DOHH2 (cell line): ENCODE results near the gene CCL11.

ENCODE experiments used
- H3F3A ChIP-seq: fragments of 200-600 bp; sonication (generic), shearing (Covaris generic); 2 replicates; pipeline ENCODE4 v1.6.0; 2016; ENCODE audit warnings: antibody characterized with exemption, mild to moderate bottlenecking; ENCODE audit not compliant: control insufficient read depth, insufficient read depth
- H3K27ac ChIP-seq: fragments of 200-600 bp; sonication (generic); 2 replicates; pipeline ENCODE4 v1.5.1; 2014; ENCODE audit warnings: low read depth, mild to moderate bottlenecking, low read length, moderate library complexity
- H3K27me3 ChIP-seq: fragments of 200-600 bp; sonication (generic); 2 replicates; pipeline ENCODE4 v1.6.1; 2014; ENCODE audit warnings: mild to moderate bottlenecking, low read length, mixed read lengths; ENCODE audit not compliant: control insufficient read depth
- H3K36me3 ChIP-seq: fragments of 200-600 bp; sonication (generic); 2 replicates; pipeline ENCODE4 v1.6.1; 2014; ENCODE audit warnings: mild to moderate bottlenecking, low read length, moderate library complexity, mixed read lengths; ENCODE audit not compliant: control insufficient read depth
- H3K4me1 ChIP-seq: fragments of 200-600 bp; sonication (generic); 2 replicates; pipeline ENCODE4 v1.6.1; 2014; ENCODE audit warnings: mild to moderate bottlenecking, low read length, mixed read lengths; ENCODE audit not compliant: control insufficient read depth
- H3K4me2 ChIP-seq: fragments of 200-600 bp; sonication (generic); 2 replicates; pipeline ENCODE4 v1.6.0; 2014; ENCODE audit warnings: mild to moderate bottlenecking, low read length, moderate library complexity
- H3K4me3 ChIP-seq: fragments of 200-600 bp; sonication (generic); 2 replicates; pipeline ENCODE4 v1.5.1; 2014; ENCODE audit warnings: mild to moderate bottlenecking, low read length, mixed read lengths
- H3K79me2 ChIP-seq: fragments of 200-600 bp; sonication (generic); 2 replicates; pipeline ENCODE4 v1.6.1; 2014; ENCODE audit warnings: mild to moderate bottlenecking, low read length, mixed read lengths; ENCODE audit not compliant: control insufficient read depth
- H3K9me2 ChIP-seq: fragments of 200-600 bp; sonication (generic); replicated peaks from 2 replicates; pipeline ENCODE4 v1.6.1; 2014; ENCODE audit warnings: mild to moderate bottlenecking, low read length, mixed read lengths; ENCODE audit not compliant: control insufficient read depth
- H3K9me3 ChIP-seq: fragments of 200-600 bp; sonication (generic); 2 replicates; pipeline ENCODE4 v1.6.1; 2014; ENCODE audit warnings: antibody characterized with exemption, low read length, mixed read lengths; ENCODE audit not compliant: control insufficient read depth, insufficient read depth
- H4K20me1 ChIP-seq: fragments of 200-600 bp; sonication (generic); 2 replicates; pipeline ENCODE4 v1.6.0; 2014; ENCODE audit warnings: low read depth, mild to moderate bottlenecking, antibody characterized with exemption, low read length, moderate library complexity; ENCODE audit not compliant: control insufficient read depth, insufficient read depth
- EZH2phosphoT487 ChIP-seq: fragments of 200-600 bp; sonication (generic); IDR thresholded peaks from 2 replicates; pipeline ENCODE4 v1.6.1; 2017; ENCODE audit warnings: borderline replicate concordance, mild to moderate bottlenecking, antibody characterized with exemption, low read length, moderate library complexity, mixed read lengths
- TF ChIP-seq, protein P1 (sequence below): fragments of 200-600 bp; sonication (generic); IDR thresholded peaks from one replicate; pipeline ENCODE4 v1.5.1; 2014; ENCODE audit warnings: antibody characterized with exemption, mild to moderate bottlenecking, low read depth, low read length; ENCODE audit not compliant: poor library complexity, severe bottlenecking

The CCL11 gene

DNA sequence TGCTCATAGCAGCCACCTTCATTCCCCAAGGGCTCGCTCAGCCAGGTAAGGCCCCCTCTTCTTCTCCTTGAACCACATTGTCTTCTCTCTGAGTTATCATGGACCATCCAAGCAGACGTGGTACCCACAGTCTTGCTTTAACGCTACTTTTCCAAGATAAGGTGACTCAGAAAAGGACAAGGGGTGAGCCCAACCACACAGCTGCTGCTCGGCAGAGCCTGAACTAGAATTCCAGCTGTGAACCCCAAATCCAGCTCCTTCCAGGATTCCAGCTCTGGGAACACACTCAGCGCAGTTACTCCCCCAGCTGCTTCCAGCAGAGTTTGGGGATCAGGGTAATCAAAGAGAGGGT is 30.2 kb upstream of the CCL11 start:
- peaks cover 2% of the 10 kb centered on the region; the same call in 1 of the 2 replicates for H3K27me3 ChIP-seq
- TF ChIP-seq, protein P1, sequence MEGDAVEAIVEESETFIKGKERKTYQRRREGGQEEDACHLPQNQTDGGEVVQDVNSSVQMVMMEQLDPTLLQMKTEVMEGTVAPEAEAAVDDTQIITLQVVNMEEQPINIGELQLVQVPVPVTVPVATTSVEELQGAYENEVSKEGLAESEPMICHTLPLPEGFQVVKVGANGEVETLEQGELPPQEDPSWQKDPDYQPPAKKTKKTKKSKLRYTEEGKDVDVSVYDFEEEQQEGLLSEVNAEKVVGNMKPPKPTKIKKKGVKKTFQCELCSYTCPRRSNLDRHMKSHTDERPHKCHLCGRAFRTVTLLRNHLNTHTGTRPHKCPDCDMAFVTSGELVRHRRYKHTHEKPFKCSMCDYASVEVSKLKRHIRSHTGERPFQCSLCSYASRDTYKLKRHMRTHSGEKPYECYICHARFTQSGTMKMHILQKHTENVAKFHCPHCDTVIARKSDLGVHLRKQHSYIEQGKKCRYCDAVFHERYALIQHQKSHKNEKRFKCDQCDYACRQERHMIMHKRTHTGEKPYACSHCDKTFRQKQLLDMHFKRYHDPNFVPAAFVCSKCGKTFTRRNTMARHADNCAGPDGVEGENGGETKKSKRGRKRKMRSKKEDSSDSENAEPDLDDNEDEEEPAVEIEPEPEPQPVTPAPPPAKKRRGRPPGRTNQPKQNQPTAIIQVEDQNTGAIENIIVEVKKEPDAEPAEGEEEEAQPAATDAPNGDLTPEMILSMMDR = no peak
- TF ChIP-seq EZH2phosphoT487 = no peak
- no peaks in the 10 kb centered on the region for H3K4me1 ChIP-seq
- H3F3A ChIP-seq = no peaks in the 10 kb centered on the region
- no peaks in the 10 kb centered on the region for H3K79me2 ChIP-seq
- no peaks in the 10 kb centered on the region for H3K36me3 ChIP-seq
- H3K4me3 ChIP-seq = no peak overlapping the region
- no peaks in the 10 kb centered on the region for H3K9me3 ChIP-seq
- H3K4me2 ChIP-seq = no peak overlapping the region
- no peaks in the 10 kb centered on the region for H3K9me2 ChIP-seq
- no peak overlapping the region for H3K27ac ChIP-seq
- H4K20me1 ChIP-seq = no peaks in the 10 kb centered on the region

DNA sequence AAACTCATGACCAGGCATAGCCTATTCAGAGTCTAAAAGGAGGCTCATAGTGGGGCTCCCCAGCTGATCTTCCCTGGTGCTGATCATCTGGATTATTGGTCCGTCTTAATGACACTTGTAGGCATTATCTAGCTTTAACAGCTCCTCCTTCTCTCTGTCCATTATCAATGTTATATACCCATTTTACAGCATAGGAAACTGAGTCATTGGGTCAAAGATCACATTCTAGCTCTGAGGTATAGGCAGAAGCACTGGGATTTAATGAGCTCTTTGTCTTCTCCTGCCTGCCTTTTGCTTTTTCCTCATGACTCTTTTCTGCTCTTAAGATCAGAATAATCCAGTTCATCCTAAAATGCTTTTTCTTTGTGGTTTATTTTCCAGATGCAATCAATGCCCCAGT is 29.7 kb upstream of the CCL11 start:
- Histone ChIP-seq H3K79me2 (no peaks in the 10 kb centered on the region), H3K4me3 (no peak overlapping the region), H3K4me2 (no peak overlapping the region), H4K20me1 (no peaks in the 10 kb centered on the region), H3F3A (no peaks in the 10 kb centered on the region), H3K9me2 (no peaks in the 10 kb centered on the region), H3K36me3 (no peaks in the 10 kb centered on the region), H3K9me3 (no peaks in the 10 kb centered on the region), H3K27me3 (peaks cover 2% of the 10 kb centered on the region; the same call in 1 of the 2 replicates), H3K4me1 (no peaks in the 10 kb centered on the region), H3K27ac (no peak overlapping the region)
- no peak for TF ChIP-seq EZH2phosphoT487
- TF ChIP-seq, protein P1 = no peak

DNA sequence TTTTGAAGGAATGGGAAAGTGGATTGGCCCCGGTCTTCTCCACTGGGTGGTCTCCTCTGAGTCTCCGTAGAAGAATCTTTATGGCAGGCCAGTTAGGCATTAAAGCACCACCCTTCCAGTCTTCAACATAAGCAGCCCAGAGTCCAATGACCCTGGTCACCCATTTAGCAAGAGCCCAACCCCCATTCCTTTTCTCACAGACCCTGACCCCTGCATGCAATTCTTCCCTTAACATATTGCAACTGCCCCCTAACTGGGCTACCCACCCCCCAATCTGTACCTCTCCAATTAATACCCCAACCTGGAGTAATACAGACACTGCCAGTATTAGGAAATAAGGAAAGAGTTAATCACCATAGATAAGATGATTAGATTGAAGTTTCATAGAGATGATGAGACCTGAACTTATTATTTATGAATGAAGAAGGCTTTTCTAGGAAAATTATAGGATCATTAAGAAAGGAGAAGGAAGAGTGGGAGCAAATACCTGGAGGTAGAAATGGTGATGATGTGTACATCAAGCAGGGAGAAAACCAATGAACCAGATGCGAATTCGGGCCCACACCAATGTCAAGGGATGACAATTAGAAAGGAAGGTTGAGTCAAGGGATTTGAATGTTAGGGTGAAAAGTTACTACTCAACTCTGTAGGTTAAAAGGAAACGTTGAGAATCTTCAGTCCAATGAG is 28.1 kb upstream of the CCL11 start:
- Histone ChIP-seq H4K20me1 (no peaks in the 10 kb centered on the region), H3F3A (no peaks in the 10 kb centered on the region), H3K27ac (no peak overlapping the region), H3K9me3 (no peaks in the 10 kb centered on the region), H3K4me3 (no peak overlapping the region), H3K36me3 (no peaks in the 10 kb centered on the region), H3K27me3 (peaks cover 2% of the 10 kb centered on the region; the same call in 1 of the 2 replicates), H3K9me2 (no peaks in the 10 kb centered on the region), H3K4me1 (no peaks in the 10 kb centered on the region), H3K79me2 (no peaks in the 10 kb centered on the region), H3K4me2 (no peak overlapping the region)
- TF ChIP-seq EZH2phosphoT487 = no peak
- TF ChIP-seq, protein P1 = no peak
